GM21576 (cell line): ENCODE results near the gene RAB37.

Source experiments
- ATAC-seq: cut with Tn5 transposase; IDR thresholded peaks from one replicate; pipeline ENCODE4 v1.9.1; 2021; ENCODE audit warnings: mild to moderate bottlenecking, moderate library complexity; ENCODE audit not compliant: unreplicated experiment

The RAB37 gene

GRCh38 chr17:74760404-74761105 is 23.5 kb downstream of the RAB37 start:
- ATAC-seq, result no peak

- no peak for ATAC-seq
Observed at GRCh38 chr17:74761419-74761818, 24.4 kb downstream of the RAB37 start.

- no peak for ATAC-seq
Observed at GRCh38 chr17:74761931-74762330, 24.9 kb downstream of the RAB37 start.

GRCh38 chr17:74763565-74764387 is 26.7 kb downstream of the RAB37 start:
- ATAC-seq, result no peak

GRCh38 chr17:74764751-74765286 is 27.8 kb downstream of the RAB37 start:
- no peak for ATAC-seq

- no peak for ATAC-seq
Observed at GRCh38 chr17:74766413-74766812, 29.4 kb downstream of the RAB37 start.

GRCh38 chr17:74767111-74767516 is 30.1 kb downstream of the RAB37 start:
- no peak for ATAC-seq

- no peak for ATAC-seq
Observed at GRCh38 chr17:74768069-74768762, 31.2 kb downstream of the RAB37 start.

- ATAC-seq, result no peak
Observed at GRCh38 chr17:74768763-74769114, 31.7 kb downstream of the RAB37 start.

- no peak for ATAC-seq
Observed at GRCh38 chr17:74769266-74769855, 32.3 kb downstream of the RAB37 start.

- ATAC-seq, result no peak
Observed at GRCh38 chr17:74769856-74770497, 32.9 kb downstream of the RAB37 start.

- ATAC-seq, result peak; percentile 59
Observed at GRCh38 chr17:74770498-74771318, 33.7 kb downstream of the RAB37 start.

- ATAC-seq, result no peak
Observed at GRCh38 chr17:74771319-74771914, 34.4 kb downstream of the RAB37 start.

- ATAC-seq, result no peak
Observed at GRCh38 chr17:74772053-74772452, 35.0 kb downstream of the RAB37 start.

GRCh38 chr17:74773414-74773813 is 36.4 kb downstream of the RAB37 start:
- no peak for ATAC-seq

GRCh38 chr17:74773871-74774286 is 36.8 kb downstream of the RAB37 start:
- ATAC-seq, result no peak

- ATAC-seq, result no peak
Observed at GRCh38 chr17:74775409-74776043, 38.5 kb downstream of the RAB37 start.

GRCh38 chr17:74776044-74776962 is 39.2 kb downstream of the RAB37 start, which contains the start of gene NAT9:
TSS of gene NAT9 (minus strand) at chr17:74776345. CDS start at chr17:74775698, 647 bp downstream.
- peak; percentile 53 for ATAC-seq
